OCI-LY7 (cell line): Measurements from ENCODE around the gene WDR91.

ENCODE experiments used
- EZH2phosphoT487 ChIP-seq: fragments of 200-600 bp; sonication (generic); IDR thresholded peaks from 2 replicates; pipeline ENCODE4 v1.6.1; 2018; ENCODE audit warnings: low read depth, borderline replicate concordance, mild to moderate bottlenecking, mixed run types, antibody characterized with exemption, low read length, moderate library complexity, mixed read lengths
- TF ChIP-seq, protein P1 (sequence below): fragments of 200-600 bp; sonication (generic); conservative IDR thresholded peaks from 2 replicates; pipeline ENCODE4 v1.5.1; 2014; ENCODE audit warnings: mild to moderate bottlenecking, antibody characterized with exemption, low read length, moderate library complexity, mixed read lengths

DNA sequence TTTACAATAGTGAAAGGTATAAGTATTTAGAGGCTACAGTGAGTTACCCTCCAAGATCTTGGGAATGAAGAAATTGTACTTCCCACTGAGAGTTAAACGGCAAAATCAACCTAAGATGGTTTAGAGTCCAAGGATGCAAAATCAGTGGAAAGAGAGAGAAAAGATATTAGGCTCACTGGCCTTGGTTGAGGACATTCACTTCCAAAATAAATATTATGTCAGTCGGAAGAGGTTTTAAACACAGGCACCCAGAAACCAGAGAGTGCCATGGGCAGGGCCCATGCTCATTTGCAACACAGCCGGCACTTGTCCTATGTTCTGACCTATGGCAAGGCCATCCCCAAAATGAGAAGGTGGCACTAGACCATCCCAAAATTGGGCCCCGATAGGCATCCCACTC is 3.9 kb upstream of the WDR91 start:
- TF ChIP-seq EZH2phosphoT487, result no peak
- TF ChIP-seq, protein P1, sequence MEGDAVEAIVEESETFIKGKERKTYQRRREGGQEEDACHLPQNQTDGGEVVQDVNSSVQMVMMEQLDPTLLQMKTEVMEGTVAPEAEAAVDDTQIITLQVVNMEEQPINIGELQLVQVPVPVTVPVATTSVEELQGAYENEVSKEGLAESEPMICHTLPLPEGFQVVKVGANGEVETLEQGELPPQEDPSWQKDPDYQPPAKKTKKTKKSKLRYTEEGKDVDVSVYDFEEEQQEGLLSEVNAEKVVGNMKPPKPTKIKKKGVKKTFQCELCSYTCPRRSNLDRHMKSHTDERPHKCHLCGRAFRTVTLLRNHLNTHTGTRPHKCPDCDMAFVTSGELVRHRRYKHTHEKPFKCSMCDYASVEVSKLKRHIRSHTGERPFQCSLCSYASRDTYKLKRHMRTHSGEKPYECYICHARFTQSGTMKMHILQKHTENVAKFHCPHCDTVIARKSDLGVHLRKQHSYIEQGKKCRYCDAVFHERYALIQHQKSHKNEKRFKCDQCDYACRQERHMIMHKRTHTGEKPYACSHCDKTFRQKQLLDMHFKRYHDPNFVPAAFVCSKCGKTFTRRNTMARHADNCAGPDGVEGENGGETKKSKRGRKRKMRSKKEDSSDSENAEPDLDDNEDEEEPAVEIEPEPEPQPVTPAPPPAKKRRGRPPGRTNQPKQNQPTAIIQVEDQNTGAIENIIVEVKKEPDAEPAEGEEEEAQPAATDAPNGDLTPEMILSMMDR, result no peak
